ENCODE measurements around the gene SCN2A.

DNA sequence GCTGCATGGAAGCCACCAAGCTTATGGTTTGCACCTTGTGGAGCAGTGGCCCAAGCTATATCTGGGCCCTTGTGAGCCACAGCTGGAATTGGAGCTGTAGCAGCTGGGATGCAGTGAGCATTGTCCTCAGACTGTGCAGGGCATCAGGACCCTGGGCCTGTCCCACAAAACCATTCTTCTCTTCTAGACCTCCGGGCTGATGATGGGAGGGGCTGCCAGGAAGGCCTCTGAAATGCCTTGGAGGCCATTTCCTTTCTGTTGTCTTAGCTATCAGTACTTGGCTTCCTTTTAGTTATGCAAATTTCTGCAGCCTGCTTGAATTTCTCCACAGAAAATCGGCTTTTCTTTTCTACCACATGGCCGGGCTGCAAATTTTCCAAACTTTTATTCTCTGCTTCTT lies 183.9 kb downstream of the SCN2A start:
- TF ChIP-seq GATA2 (IDR thresholded peaks at IDR 0.05; ENCODE audit: low read depth, low read length): no peak
- TF ChIP-seq GATA3 (IDR thresholded peaks at IDR 0.05; ENCODE audit: low read depth, low read length): no peak

All from SH-SY5Y (cell line).